OCI-LY1 (cell line): Measurements from ENCODE around the gene CCDC12.
A peak's percentile ranks its signal among the peaks of the same experiment; 100 is the strongest.

Source experiments
- CTCF ChIP-seq: fragments of 200-600 bp; sonication (generic), shearing (Covaris generic); IDR thresholded peaks from 2 replicates; pipeline ENCODE4 v1.5.1; 2017; ENCODE audit warnings: mild to moderate bottlenecking, antibody characterized with exemption, low read length, moderate library complexity, mixed read lengths
- EZH2 ChIP-seq: fragments of 200-600 bp; sonication (generic), shearing (Covaris generic); IDR thresholded peaks from 2 replicates; pipeline ENCODE4 v1.8.0; 2017; ENCODE audit warnings: borderline replicate concordance, mixed run types, mild to moderate bottlenecking, antibody characterized with exemption, low read length, moderate library complexity, mixed read lengths

DNA sequence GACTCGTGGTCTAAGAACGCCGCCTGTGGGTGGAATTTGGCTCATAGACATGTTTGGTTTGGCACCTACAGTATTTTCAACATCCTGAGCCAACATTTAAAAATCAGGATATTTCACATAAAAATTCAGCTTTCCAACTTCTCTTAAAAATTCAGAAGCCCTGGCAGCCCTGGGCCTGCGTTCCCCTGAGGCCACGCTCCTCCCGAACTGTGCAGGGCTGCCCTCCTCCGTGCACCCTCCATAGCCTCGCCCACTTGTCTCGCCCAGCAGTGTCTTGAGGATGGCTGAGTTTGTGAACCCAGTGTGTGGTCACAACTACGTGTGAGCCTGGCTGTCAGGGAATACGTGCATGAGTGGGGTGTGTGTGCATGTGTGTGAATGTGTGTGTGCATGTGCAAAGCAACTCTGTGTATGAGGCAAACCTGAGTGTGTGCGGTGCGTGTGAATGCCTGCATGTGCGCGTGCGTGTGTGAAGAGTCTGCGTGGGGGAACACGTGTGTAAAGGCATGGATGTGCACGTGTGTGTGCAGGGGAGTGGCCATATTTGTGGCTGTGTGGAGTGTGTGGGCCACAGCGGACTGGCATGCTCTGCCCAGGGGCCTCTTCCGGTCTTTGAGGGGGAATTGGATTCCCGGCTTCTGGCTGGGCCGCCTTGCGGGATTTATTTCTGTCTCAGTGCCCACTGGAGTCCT is 68.1 kb downstream of the CCDC12 start:
- TF ChIP-seq CTCF = peak; percentile 46
- TF ChIP-seq EZH2 = no peak
